Measurements from ENCODE around the gene ST6GALNAC5. TPM values are rescaled to one million over a fixed set of nuclear protein-coding genes. Genes with fewer than 3 reads are reported as not detected.

The ST6GALNAC5 gene
- total RNA-seq, 4 donors from 2014 or later, result 0.49 to 14.1 (median 2.1) TPM

DNA sequence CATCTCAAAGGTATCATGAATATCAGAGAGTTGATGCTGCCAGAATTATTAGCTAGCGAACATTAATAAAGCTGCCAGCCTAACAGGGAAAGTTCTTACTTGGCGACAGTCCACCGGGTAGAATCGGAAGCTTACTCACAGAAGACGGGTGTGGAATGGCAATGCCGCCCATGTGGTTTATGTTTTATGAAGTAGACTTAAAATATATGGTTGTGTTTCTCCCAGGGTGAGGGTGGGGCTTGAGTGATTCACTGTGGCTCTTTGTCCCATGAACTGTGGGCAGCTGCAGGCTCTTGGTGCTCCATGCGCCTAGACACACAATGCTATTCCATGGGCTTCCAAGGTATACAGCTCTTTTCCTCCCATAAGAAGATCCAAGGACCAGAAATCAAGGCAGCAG is 189.2 kb downstream of the ST6GALNAC5 start:
- no peaks in the 10 kb centered on the region for H3K27me3 ChIP-seq
- no peaks in the 10 kb centered on the region for H3K36me3 ChIP-seq
- DNase-seq (ENCODE audit: low spot score in 2 of 2), result no peak
- no peaks in the 10 kb centered on the region for H3K9me3 ChIP-seq
- TF ChIP-seq, protein P1, sequence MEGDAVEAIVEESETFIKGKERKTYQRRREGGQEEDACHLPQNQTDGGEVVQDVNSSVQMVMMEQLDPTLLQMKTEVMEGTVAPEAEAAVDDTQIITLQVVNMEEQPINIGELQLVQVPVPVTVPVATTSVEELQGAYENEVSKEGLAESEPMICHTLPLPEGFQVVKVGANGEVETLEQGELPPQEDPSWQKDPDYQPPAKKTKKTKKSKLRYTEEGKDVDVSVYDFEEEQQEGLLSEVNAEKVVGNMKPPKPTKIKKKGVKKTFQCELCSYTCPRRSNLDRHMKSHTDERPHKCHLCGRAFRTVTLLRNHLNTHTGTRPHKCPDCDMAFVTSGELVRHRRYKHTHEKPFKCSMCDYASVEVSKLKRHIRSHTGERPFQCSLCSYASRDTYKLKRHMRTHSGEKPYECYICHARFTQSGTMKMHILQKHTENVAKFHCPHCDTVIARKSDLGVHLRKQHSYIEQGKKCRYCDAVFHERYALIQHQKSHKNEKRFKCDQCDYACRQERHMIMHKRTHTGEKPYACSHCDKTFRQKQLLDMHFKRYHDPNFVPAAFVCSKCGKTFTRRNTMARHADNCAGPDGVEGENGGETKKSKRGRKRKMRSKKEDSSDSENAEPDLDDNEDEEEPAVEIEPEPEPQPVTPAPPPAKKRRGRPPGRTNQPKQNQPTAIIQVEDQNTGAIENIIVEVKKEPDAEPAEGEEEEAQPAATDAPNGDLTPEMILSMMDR (IDR thresholded peaks at IDR 0.05), result no peak
- no peak for TF ChIP-seq EP300 (IDR thresholded peaks at IDR 0.05)
- TF ChIP-seq POLR2AphosphoS5 (IDR thresholded peaks at IDR 0.05), result no peak
- no peak for TF ChIP-seq POLR2A (IDR thresholded peaks at IDR 0.05)
- no peak overlapping the region for H3K4me3 ChIP-seq
- no peaks in the 10 kb centered on the region for H3K4me1 ChIP-seq
- H3K27ac ChIP-seq, result no peak overlapping the region
- 73% methylated on average over 7 of the region's 7 CpGs for WGBS

DNA sequence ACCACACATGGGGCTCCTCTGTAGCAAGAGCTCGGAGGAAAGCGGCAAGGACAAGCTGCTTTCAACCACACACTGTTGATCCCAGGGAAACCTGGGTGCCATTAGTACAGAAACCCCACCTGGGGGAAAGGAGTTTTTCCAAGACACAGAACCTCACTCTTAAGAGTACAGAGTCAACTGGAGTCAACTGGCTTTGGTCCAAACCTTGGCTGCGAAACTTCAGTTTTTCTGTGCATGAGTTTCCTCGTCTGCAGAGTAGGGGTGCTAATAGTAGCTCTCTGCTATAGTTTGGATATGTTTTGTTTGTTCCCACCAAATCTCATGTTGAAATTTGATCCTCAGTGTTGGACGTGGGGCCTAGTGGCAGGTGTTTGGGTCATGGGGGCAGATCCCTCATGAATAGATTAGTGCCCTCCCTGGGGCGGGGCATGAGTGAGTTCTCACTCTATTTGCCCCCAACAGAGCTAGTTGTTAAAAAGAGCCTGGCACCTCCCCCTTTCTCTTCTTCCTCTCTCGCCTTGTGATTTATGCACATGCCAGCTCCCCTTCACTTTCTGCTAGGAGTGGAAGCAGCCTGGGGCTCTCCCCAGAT is 190.8 kb downstream of the ST6GALNAC5 start:
- Histone ChIP-seq H3K4me3 (no peak overlapping the region), H3K27me3 (no peaks in the 10 kb centered on the region), H3K9me3 (no peaks in the 10 kb centered on the region), H3K27ac (no peak overlapping the region), H3K36me3 (no peaks in the 10 kb centered on the region), H3K4me1 (no peaks in the 10 kb centered on the region)
- DNase-seq (ENCODE audit: low spot score in 2 of 2), result no peak
- 69% methylated on average over 7 of the region's 7 CpGs for WGBS
- TF ChIP-seq, protein P1 (IDR thresholded peaks at IDR 0.05), result no peak
- no peak for TF ChIP-seq POLR2AphosphoS5 (IDR thresholded peaks at IDR 0.05)

DNA sequence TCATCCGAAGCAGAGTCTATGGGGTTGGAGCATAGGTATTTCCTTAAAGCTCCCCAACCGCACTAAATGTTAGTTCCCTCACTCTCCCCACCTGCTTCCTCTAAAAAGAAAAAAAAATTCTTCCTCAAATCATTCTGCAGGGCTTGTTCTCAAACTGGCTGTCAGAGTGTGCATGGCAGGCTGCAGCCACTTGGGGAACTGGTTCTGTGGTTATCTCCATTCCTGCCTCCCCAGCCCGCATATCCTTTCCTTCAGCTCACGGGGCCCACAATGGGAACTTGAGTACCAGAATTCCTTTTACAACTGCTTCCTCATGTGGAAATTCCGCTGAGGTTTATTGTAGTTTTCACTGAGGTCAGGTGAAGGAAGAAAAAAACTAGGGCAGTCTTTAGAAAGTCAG is 192.7 kb downstream of the ST6GALNAC5 start:
- Histone ChIP-seq H3K9me3 (no peaks in the 10 kb centered on the region), H3K4me1 (no peaks in the 10 kb centered on the region), H3K27me3 (no peaks in the 10 kb centered on the region), H3K4me3 (no peak overlapping the region), H3K36me3 (no peaks in the 10 kb centered on the region), H3K27ac (no peak overlapping the region)
- DNase-seq (ENCODE audit: low spot score in 2 of 2), result no peak
- WGBS, result 35% methylated on average over 5 of the region's 5 CpGs
- TF ChIP-seq EP300 (IDR thresholded peaks at IDR 0.05) (no peak), POLR2A (IDR thresholded peaks at IDR 0.05) (no peak), POLR2AphosphoS5 (IDR thresholded peaks at IDR 0.05) (no peak)
- TF ChIP-seq, protein P1 (IDR thresholded peaks at IDR 0.05), result no peak

DNA sequence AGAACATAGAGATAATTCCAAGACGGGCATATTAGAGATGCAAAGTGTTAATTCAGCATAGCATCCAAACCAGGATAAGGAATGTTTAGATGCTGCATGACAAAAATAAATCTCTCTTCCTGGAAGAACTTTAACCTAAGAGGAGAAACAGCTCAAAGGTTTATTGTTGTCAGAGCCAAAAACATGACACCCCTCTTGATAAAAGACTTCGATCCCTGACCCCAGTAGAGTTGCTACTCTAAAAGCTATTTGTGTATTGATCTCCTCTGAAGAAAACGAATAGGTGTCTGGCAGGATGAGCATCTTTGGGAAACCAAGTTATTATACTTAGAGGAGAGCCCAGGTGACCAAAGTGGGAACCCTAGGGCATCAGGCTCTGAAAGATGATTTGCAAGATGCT is 193.9 kb downstream of the ST6GALNAC5 start:
- no peaks in the 10 kb centered on the region for H3K4me1 ChIP-seq
- H3K4me3 ChIP-seq, result no peak overlapping the region
- no peak overlapping the region for H3K27ac ChIP-seq
- no peaks in the 10 kb centered on the region for H3K36me3 ChIP-seq
- no peaks in the 10 kb centered on the region for H3K27me3 ChIP-seq
- TF ChIP-seq, protein P1 (IDR thresholded peaks at IDR 0.05), result no peak
- no peak for TF ChIP-seq EP300 (IDR thresholded peaks at IDR 0.05)
- no peak for TF ChIP-seq POLR2A (IDR thresholded peaks at IDR 0.05)
- no peak for TF ChIP-seq POLR2AphosphoS5 (IDR thresholded peaks at IDR 0.05)
- WGBS, result 72% methylated on average over 3 of the region's 3 CpGs
- DNase-seq (ENCODE audit: low spot score in 2 of 2), result no peak
- H3K9me3 ChIP-seq, result no peaks in the 10 kb centered on the region

DNA sequence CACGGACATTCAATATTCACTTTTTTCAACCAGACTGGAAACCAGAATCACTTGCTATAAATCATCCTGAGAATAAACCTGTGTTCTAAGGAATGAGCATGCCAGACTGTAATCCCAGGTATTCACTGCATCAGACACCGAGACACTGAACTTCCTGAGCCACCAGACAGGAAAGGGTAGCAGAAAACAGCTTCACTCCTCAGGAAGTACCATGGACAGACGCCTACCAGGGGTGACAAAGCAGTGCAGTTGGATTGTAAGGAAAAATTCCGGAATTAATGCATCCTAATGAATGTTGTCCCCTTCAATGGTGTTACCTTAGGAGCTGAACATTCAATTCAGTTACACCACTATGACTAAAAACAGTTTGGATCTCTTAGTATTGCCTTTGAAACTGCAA is 195.8 kb downstream of the ST6GALNAC5 start:
- WGBS, result 54% methylated on average over 4 of the region's 4 CpGs
- no peaks in the 10 kb centered on the region for H3K36me3 ChIP-seq
- H3K27ac ChIP-seq, result no peak overlapping the region
- no peaks in the 10 kb centered on the region for H3K4me1 ChIP-seq
- DNase-seq (ENCODE audit: low spot score in 2 of 2), result no peak
- H3K9me3 ChIP-seq, result no peaks in the 10 kb centered on the region
- TF ChIP-seq EP300 (IDR thresholded peaks at IDR 0.05) (no peak), POLR2AphosphoS5 (IDR thresholded peaks at IDR 0.05) (no peak), POLR2A (IDR thresholded peaks at IDR 0.05) (no peak)
- TF ChIP-seq, protein P1 (IDR thresholded peaks at IDR 0.05), result no peak
- H3K27me3 ChIP-seq, result no peaks in the 10 kb centered on the region
- H3K4me3 ChIP-seq, result no peak overlapping the region

All from suprapubic skin (tissue), 4 donors.